SK-N-SH (cell line): ENCODE results near the gene PRPF4. TPM values are rescaled to one million over a fixed set of nuclear protein-coding genes. Genes with fewer than 3 reads are reported as not detected.

Source experiments
- CTCF ChIA-PET: fragments of 300-600, 350-600 bp; formaldehyde crosslinking; extraction: SDS; loops from one replicate; lab custom pipeline; 2021; lab: Yijun Ruan, JAX
- POLR2A ChIA-PET: fragments of 350-600 bp; sonication (Branson Sonifier 250); formaldehyde crosslinking; extraction: SDS; loops from one replicate; lab custom pipeline; 2020; ENCODE audit warnings: antibody characterized with exemption, inconsistent platforms; lab: Yijun Ruan, JAX
- DNase-seq: peaks from one replicate; pipeline ENCODE4 v3.0.0; 2012
- H2AFZ ChIP-seq: fragments of 200-600 bp; sonication (generic); 2 replicates; pipeline ENCODE4 v1.8.1; 2016; ENCODE audit warnings: antibody characterized with exemption, mild to moderate bottlenecking, low read depth
- H3F3A ChIP-seq: fragments of 200-600 bp; sonication (generic); replicated peaks from 2 replicates; pipeline ENCODE3; 2016; ENCODE audit warnings: antibody characterized with exemption, mild to moderate bottlenecking; ENCODE audit not compliant: insufficient read depth
- H3K27ac ChIP-seq, 2 experiments: fragments of 200-500 bp in 1 of 2; fragments of 200-600 bp in 1 of 2; sonication (Bioruptor generic) in 1 of 2; sonication (generic), shearing (Covaris generic) in 1 of 2; 2 replicates each; pipeline versions ENCODE4 v1.5.1 to v1.6.1; 2014 to 2016; ENCODE audit warnings: low read depth in 2 of 2, inconsistent platforms in 1 of 2, low read length in 1 of 2, mild to moderate bottlenecking in 1 of 2, mixed read lengths in 1 of 2
- H3K27me3 ChIP-seq: fragments of 200-600 bp; sonication (generic), shearing (Covaris generic); 2 replicates; pipeline ENCODE4 v1.6.1; 2016; ENCODE audit warnings: mixed run types; ENCODE audit not compliant: insufficient read depth
- H3K36me3 ChIP-seq, 2 experiments: fragments of 200-500 bp in 1 of 2; fragments of 200-600 bp in 1 of 2; sonication (Bioruptor generic) in 1 of 2; sonication (generic) in 1 of 2; replicated peaks in 1 of 2; 2 replicates each; pipeline versions ENCODE3 to v1.5.1; 2014 to 2016; ENCODE audit warnings: low read length in 1 of 2, mild to moderate bottlenecking in 1 of 2; ENCODE audit not compliant: insufficient read depth in 2 of 2, control insufficient read depth in 1 of 2
- H3K4me1 ChIP-seq, 2 experiments: fragments of 200-500 bp in 1 of 2; fragments of 200-600 bp in 1 of 2; sonication (Bioruptor generic) in 1 of 2; sonication (generic), shearing (Covaris generic) in 1 of 2; 2 replicates each; pipeline versions ENCODE4 v1.5.1 to v1.6.1; 2014 to 2016; ENCODE audit warnings: low read depth in 1 of 2, low read length in 1 of 2, mixed run types in 1 of 2; ENCODE audit not compliant: insufficient read depth in 2 of 2, control insufficient read depth in 1 of 2
- H3K4me2 ChIP-seq: fragments of 200-600 bp; sonication (generic), shearing (Covaris generic); 2 replicates; pipeline ENCODE4 v1.6.1; 2017; ENCODE audit warnings: mixed run types
- H3K4me3 ChIP-seq, 2 experiments: fragments of 200-500 bp in 1 of 2; fragments of 200-600 bp in 1 of 2; sonication (Bioruptor generic) in 1 of 2; sonication (generic), shearing (Covaris generic) in 1 of 2; 2 replicates each; pipeline versions ENCODE4 v1.5.1 to v1.8.1; 2014 to 2016; ENCODE audit warnings: low read depth in 2 of 2, inconsistent platforms in 1 of 2, low read length in 1 of 2, mild to moderate bottlenecking in 1 of 2, mixed read lengths in 1 of 2, moderate library complexity in 1 of 2
- H3K79me2 ChIP-seq: fragments of 200-600 bp; sonication (generic); 2 replicates; pipeline ENCODE4 v1.8.1; 2017; ENCODE audit warnings: mild to moderate bottlenecking; ENCODE audit not compliant: insufficient read depth
- H3K9ac ChIP-seq: fragments of 200-600 bp; sonication (generic); 2 replicates; pipeline ENCODE4 v1.6.1; 2017; ENCODE audit warnings: mixed run types
- H3K9me2 ChIP-seq: fragments of 200-600 bp; sonication (generic); 2 replicates; pipeline ENCODE4 v1.6.1; 2017; ENCODE audit warnings: mixed run types
- H3K9me3 ChIP-seq: fragments of 200-600 bp; sonication (generic); 2 replicates; pipeline ENCODE4 v1.6.1; 2017; ENCODE audit warnings: mixed run types, mild to moderate bottlenecking, moderate library complexity
- H4K20me1 ChIP-seq: fragments of 200-600 bp; sonication (generic); 2 replicates; pipeline ENCODE4 v1.6.1; 2017; ENCODE audit warnings: mild to moderate bottlenecking, mixed run types; ENCODE audit not compliant: insufficient read depth
- EZH2phosphoT487 ChIP-seq: fragments of 200-600 bp; sonication (generic); IDR thresholded peaks from 2 replicates; pipeline ENCODE4 v1.6.1; 2017; ENCODE audit warnings: low read depth, mixed run types, mild to moderate bottlenecking, antibody characterized with exemption, moderate library complexity, borderline replicate concordance
- MXI1 ChIP-seq: IDR thresholded peaks from 2 replicates; pipeline ENCODE4 v1.6.1; 2012; ENCODE audit warnings: mild to moderate bottlenecking, low read depth, low read length, improper control_type of control experiment
- NRF1 ChIP-seq: IDR thresholded peaks from 2 replicates; pipeline ENCODE4 v1.6.1; 2012; ENCODE audit warnings: low read depth, mild to moderate bottlenecking, low read length
- PBX3 ChIP-seq: IDR thresholded peaks from 2 replicates; pipeline ENCODE4; 2012
- POLR2AphosphoS5 ChIP-seq: IDR thresholded peaks from 2 replicates; pipeline ENCODE4 v1.6.1; 2012; ENCODE audit warnings: low read depth, low read length
- REST ChIP-seq: IDR thresholded peaks from 2 replicates; pipeline ENCODE4 v1.6.1; 2012; ENCODE audit warnings: mild to moderate bottlenecking, low read depth, low read length, moderate library complexity
- RXRA ChIP-seq: IDR thresholded peaks from 2 replicates; pipeline ENCODE4 v1.4.0; 2012; ENCODE audit warnings: low read depth, mild to moderate bottlenecking, borderline replicate concordance
- SMC3 ChIP-seq: IDR thresholded peaks from 2 replicates; pipeline ENCODE4 v1.6.1; 2012; ENCODE audit warnings: low read depth, low read length, improper control_type of control experiment
- TCF12 ChIP-seq: IDR thresholded peaks from 2 replicates; pipeline ENCODE4 v1.4.0; 2012
- TEAD4 ChIP-seq: IDR thresholded peaks from 2 replicates; pipeline ENCODE4 v1.4.0; 2012; ENCODE audit warnings: mild to moderate bottlenecking, borderline replicate concordance; ENCODE audit not compliant: insufficient read depth
- USF2 ChIP-seq: fragments of 150-350 bp; IDR thresholded peaks from 2 replicates; pipeline ENCODE4 v1.6.1; 2017; ENCODE audit warnings: antibody characterized with exemption, low read length, low read depth, borderline replicate concordance
- WGBS: methylation state at CpG from one replicate; pipeline ENCODE4 v1.1.6; 2017; ENCODE audit warnings: low lambda C conversion rate; 5-methylcytosine and 5-hydroxymethylcytosine counted together
- polyA plus RNA-seq, 3 experiments: library from polyadenylated mRNA; depleted of rRNA; stranded (reverse); fragments of >200 nt; gene quantifications; 2 replicates each; pipeline ENCODE4 v1.2.3, GENCODE V29; 2012
- TF ChIP-seq, protein P1 (sequence below): fragments of 200-600 bp; sonication (generic); IDR thresholded peaks from 2 replicates; pipeline ENCODE4 v1.6.1; 2017; ENCODE audit warnings: antibody characterized with exemption, mild to moderate bottlenecking, moderate library complexity
- TF ChIP-seq, protein P2 (sequence below): fragments of 150-350 bp; IDR thresholded peaks from 2 replicates; pipeline ENCODE4 v1.6.1; 2016; ENCODE audit warnings: mild to moderate bottlenecking, low read depth, low read length
- TF ChIP-seq, protein P3 (sequence below): IDR thresholded peaks from 2 replicates; pipeline ENCODE4 v1.4.0; 2012; ENCODE audit warnings: low read depth

The PRPF4 gene
- polyA plus RNA-seq, 1 of the 3 experiments (the other 2 are of a cell fraction): 23.2 TPM

GRCh38 chr9:113340011-113340699 is 64.7 kb downstream of the PRPF4 start, which contains the start of gene WDR31 (continued):
- TF ChIP-seq REST: peak; percentile 70

DNA sequence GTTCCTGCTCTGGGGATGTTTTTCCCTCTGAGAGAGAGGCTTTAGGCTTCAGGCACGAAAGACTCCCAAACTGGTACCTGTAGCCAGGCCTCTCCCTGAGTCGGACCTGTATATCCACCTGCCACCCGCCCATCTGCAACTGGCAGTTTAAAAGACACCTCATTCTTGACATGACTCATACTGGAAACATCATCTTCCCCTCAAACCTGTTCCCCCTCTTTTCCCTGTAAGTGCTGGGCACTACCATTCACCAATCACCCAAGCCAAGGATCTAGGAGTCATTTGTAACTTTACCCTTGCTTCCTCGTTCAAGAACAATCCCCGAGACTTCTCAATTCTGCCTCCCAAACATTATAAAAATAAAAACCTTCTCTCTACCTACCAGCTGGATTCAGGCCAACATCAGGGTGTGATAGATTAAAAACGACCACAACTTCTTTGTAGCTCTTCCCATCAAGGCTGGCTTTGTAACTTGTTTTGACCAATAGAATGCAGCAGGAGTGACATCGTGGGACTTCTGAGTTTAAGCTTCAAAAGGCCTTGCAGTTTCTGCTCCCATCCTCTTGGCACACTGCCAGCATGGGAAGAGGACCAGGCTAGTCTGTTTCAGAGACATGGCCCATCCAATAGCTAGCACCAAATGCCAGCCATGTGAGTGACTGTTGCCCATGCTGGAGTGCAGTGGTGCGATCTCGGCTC is 66.4 kb downstream of the PRPF4 start:
- no peaks in the 10 kb centered on the region for H3K27me3 ChIP-seq
- H3K4me2 ChIP-seq: no peak overlapping the region
- no peak overlapping the region for H2AFZ ChIP-seq
- H3K36me3 ChIP-seq: no peaks in the 10 kb centered on the region
- ChIA-PET POLR2A (interaction anchor here (0.8 kb wide), 1 partner anchor 61 kb away, joined by 3 read pairs; no protein-coding TSS in a partner anchor), CTCF (interaction anchor here (1.2 kb wide), 1 partner anchor 65 kb away, joined by 3 read pairs; no protein-coding TSS in a partner anchor)
- no peaks in the 10 kb centered on the region for H4K20me1 ChIP-seq
- H3K79me2 ChIP-seq: peaks cover 4% of the 10 kb centered on the region; the same call in 1 of the 2 replicates
- H3K9me2 ChIP-seq: no peaks in the 10 kb centered on the region
- peaks cover 0 to 23% of the 10 kb centered on the region in 2 experiments; a peak in 3 of 4 replicates for H3K4me1 ChIP-seq
- peaks cover 7% of the 10 kb centered on the region for H3F3A ChIP-seq
- no peak overlapping the region for H3K27ac ChIP-seq
- H3K4me3 ChIP-seq: no peak overlapping the region
- no peaks in the 10 kb centered on the region for H3K9me3 ChIP-seq
- 80% methylated on average over 9 of the region's 9 CpGs for WGBS
- H3K9ac ChIP-seq: no peak overlapping the region
- DNase-seq: peak; percentile 37
- no peak for TF ChIP-seq RXRA
- no peak for TF ChIP-seq EZH2phosphoT487
- TF ChIP-seq, protein P1, sequence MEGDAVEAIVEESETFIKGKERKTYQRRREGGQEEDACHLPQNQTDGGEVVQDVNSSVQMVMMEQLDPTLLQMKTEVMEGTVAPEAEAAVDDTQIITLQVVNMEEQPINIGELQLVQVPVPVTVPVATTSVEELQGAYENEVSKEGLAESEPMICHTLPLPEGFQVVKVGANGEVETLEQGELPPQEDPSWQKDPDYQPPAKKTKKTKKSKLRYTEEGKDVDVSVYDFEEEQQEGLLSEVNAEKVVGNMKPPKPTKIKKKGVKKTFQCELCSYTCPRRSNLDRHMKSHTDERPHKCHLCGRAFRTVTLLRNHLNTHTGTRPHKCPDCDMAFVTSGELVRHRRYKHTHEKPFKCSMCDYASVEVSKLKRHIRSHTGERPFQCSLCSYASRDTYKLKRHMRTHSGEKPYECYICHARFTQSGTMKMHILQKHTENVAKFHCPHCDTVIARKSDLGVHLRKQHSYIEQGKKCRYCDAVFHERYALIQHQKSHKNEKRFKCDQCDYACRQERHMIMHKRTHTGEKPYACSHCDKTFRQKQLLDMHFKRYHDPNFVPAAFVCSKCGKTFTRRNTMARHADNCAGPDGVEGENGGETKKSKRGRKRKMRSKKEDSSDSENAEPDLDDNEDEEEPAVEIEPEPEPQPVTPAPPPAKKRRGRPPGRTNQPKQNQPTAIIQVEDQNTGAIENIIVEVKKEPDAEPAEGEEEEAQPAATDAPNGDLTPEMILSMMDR: no peak
- TF ChIP-seq USF2: no peak
- no peak for TF ChIP-seq POLR2AphosphoS5
- no peak for TF ChIP-seq SMC3
- no peak for TF ChIP-seq TEAD4
- no peak for TF ChIP-seq NRF1
- no peak for TF ChIP-seq PBX3
- TF ChIP-seq TCF12: no peak
- TF ChIP-seq, protein P2, sequence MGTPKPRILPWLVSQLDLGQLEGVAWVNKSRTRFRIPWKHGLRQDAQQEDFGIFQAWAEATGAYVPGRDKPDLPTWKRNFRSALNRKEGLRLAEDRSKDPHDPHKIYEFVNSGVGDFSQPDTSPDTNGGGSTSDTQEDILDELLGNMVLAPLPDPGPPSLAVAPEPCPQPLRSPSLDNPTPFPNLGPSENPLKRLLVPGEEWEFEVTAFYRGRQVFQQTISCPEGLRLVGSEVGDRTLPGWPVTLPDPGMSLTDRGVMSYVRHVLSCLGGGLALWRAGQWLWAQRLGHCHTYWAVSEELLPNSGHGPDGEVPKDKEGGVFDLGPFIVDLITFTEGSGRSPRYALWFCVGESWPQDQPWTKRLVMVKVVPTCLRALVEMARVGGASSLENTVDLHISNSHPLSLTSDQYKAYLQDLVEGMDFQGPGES: no peak
- no peak for TF ChIP-seq REST
- no peak for TF ChIP-seq MXI1
- TF ChIP-seq, protein P3, sequence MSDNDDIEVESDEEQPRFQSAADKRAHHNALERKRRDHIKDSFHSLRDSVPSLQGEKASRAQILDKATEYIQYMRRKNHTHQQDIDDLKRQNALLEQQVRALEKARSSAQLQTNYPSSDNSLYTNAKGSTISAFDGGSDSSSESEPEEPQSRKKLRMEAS: no peak
